HG02885 (cell line): ENCODE measurements around the gene TBRG4.

Source experiments
- ATAC-seq: cut with Tn5 transposase; IDR thresholded peaks from one replicate; pipeline ENCODE4 v1.9.1; 2021; ENCODE audit warnings: mild to moderate bottlenecking; ENCODE audit not compliant: unreplicated experiment, poor library complexity

The TBRG4 gene

GRCh38 chr7:45080265-45080957 is 31.1 kb downstream of the TBRG4 start:
- ATAC-seq, result no peak

DNA sequence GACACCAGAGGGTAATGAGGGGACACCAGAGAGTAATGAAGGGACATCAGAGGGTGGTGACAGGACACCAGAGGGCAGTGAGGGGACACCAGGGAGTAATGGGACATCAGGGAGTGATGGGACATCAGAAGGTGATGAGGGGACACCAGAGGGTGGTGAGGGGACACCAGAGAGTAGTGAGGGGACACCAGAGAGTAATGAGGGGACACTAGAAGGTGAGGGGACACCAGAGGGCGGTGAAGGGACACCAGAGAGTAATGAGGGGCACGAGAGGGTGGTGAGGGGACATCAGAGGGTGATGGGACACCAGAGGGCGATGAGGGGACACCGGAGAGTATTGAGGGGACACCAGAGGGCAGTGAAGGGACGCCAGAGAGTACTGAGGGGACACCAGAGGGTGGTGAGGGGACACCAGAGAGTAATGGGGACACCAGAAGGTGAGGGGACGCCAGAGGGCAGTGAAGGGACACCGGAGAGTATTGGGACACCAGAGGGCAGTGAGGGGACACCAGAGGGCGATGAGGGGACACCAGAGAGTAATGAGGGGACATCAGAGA is 33.3 kb downstream of the TBRG4 start:
- ATAC-seq, result no peak

GRCh38 chr7:45077579-45077978 is 33.9 kb downstream of the TBRG4 start:
- no peak for ATAC-seq

- no peak for ATAC-seq
Observed at GRCh38 chr7:45076946-45077345, 34.6 kb downstream of the TBRG4 start.

- ATAC-seq, result no peak
Observed at GRCh38 chr7:45075871-45076796, 35.4 kb downstream of the TBRG4 start.

DNA sequence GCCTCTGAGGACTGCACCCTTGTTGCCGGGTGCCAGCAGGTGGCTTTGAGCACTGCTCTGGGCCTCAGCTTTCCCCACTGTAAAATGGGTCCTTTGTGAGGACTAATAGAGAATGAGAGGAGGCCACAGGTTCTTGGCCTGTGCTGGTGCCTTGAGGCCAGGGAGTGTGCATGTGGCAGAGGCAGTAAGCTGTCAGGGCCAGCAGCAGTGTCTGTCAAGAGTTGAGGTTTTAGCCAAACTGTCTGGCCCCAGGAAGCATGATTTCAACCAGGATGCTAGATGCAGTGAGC is 36.2 kb downstream of the TBRG4 start:
- no peak for ATAC-seq

- ATAC-seq, result no peak
Observed at GRCh38 chr7:45074528-45075354, 36.8 kb downstream of the TBRG4 start.

DNA sequence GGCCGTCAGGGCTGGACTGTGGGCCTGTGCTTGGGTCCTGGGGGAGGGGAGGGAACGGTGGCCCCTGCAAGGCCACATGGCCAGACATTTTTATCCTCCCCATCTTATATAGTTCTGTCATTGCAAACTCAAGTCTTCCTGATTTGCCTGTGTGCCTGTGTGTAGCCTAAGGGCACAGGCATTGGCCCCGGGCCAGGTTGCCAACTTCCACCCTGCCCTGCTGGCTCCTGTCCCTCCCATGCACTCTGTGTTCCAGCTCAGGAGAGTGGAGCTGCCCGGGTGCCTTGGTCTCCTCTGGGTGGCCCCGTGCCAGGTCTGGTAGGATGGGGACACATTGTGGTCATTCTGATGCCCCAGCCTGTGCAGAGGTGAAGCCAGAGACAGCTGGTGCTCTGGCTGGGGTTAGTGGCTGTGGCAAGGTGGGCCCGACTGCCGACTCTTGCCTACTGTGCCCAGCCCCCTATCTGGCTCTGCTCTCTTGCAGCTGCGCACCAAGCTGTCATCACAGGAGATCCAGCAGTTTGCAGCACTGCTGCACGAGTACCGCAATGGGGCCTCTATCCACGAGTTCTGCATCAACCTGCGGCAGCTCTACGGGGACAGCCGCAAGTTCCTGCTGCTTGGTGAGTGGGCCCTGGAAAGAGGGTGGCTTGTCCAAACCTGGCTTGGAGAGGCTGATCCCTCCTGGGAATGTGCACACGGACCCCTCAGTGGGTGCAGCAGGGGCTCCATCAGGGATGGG is 37.5 kb downstream of the TBRG4 start:
- no peak for ATAC-seq

GRCh38 chr7:45073031-45073785 is 38.3 kb downstream of the TBRG4 start:
- ATAC-seq, result no peak

DNA sequence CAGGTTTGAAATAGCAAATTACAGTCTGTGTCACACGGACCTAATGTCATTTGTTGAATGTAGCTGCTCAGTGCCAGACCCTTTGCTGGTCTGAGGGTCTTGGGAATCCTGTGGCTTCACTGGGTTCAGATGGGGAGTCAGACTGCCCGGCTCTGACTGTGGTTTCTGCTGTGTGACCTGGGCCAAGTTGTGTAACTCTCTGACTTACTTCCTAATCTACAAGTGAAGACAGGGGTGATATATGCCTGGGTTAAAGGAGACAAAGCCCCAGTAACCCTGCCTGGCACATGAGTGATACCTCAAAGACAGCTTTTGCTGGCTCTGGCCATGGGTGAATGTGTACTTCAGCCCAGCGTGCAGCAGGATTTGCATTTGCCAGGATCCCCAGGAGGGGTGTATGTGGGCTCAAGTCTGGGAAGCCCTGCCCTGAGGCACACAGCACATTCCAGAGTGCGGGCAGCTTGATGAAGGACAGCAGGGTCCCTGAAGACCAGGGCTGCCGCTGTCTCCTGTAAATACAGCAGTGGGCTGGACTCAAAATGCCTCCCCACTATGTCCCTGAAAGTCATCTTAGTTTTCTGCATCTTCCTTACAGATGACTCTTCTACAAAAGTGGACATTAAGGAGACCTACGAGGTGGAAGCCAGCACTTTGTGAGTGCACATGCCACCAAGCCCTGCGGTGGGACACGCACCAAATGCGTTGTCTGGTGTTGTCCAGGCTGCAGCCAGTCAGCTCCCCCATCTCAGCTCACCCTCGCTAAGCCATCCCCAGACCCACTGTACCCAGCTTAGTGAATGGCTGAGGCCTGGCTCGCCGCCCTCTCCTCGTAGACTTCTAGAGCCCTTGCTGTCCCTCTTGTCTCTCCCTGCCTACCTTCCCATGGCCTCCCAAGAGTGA is 39.1 kb downstream of the TBRG4 start:
- ATAC-seq, result no peak

DNA sequence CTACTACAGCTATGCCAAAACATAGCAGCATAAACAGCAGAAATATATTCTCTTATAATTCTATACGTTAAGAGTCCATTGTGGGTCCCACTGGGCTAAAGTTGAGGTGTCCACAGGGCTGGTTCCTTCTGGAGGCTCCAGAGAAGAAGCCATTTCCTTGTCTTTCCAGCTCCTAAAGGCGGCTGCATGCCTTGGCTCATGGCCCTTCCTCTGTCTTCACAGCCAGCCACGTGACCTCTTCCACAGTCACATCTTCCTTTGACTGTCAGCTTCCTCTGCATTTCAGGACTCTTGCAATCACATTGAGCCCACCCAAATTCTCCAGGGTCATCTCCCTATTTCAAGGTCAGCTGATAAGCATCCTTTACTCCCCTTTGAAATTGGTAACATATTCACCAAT is 40.0 kb downstream of the TBRG4 start:
- ATAC-seq, result no peak

- no peak for ATAC-seq
Observed at GRCh38 chr7:45070254-45070642, 41.2 kb downstream of the TBRG4 start.

GRCh38 chr7:45069444-45070253 is 41.8 kb downstream of the TBRG4 start:
- ATAC-seq, result no peak

DNA sequence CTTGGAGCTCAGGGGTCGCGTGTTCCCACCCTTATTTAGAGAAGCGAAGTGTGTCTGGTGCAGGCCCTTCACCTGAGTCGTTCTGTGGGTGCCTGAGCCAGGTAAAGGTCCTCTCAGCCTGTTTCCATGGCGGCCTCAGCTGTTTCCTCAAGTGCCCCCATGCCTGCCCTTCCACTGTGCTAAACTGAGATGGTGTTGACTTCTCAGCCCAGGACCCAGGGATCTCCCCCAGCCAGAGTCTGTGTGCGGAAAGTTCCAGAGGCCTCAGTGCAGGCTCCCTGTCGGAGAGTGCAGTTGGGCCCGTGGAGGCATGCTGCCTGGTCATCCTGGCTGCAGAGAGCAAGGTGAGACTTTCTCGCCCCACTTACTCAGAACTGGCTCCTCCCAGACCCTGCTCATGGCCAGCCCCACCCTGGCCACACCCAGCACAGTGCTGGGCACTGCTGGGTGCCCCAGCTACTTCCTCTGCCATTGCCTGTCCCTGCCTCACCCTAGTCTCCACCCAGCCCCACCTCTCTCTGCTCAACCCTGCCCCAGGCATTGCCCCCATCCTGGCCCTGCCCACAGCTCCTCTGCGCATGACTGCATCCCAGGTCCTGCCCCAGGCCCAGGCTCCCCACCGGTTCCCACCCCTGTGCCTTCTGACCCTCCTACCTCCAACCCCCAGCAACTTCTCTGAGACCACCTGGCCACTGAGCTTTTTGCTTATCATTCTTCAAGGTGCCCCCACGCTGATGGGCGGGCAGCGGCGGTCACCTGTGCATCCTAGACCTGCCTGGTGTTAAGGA is 43.1 kb downstream of the TBRG4 start:
- ATAC-seq, result no peak

DNA sequence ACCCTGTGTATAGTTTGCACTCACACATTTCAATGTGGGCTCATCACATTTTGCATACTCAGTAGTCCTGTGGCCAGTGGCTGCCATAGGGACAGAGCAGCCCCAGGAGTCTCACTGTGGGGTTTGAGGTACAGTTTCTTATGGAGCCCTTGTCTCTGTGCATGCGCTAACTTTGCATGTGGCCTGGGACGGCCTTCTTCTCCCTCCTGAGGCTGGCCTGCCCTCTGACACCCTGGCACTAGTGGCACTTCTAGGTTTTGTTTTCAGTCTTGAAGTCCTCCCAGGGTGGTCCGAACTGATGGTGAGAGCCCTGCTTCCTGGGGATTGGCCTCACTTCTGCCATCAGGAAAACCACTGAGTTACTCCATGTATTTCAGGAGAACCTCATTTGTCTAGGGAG is 43.9 kb downstream of the TBRG4 start:
- ATAC-seq, result no peak

DNA sequence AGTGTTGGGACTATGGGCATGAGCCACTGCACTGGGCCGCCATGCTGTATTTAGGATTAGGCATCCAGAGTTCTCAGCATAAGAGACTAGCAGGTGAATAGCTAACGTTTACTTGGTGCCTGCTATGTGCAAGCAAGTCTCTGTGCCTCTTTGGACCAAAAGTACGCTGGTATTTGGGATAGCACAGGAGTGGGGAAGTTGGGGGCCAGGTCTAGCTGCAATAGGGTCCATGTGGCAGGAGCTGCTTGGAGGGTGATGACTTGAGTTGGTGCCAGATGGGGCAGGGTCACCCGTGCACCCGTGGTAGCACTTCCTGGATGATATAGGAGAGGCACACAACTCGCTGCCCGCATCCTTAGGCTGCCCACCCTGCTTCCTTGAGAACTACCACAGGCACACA is 45.1 kb downstream of the TBRG4 start:
- ATAC-seq, result no peak
